Measurements from ENCODE around the gene NDUFS8.

DNA sequence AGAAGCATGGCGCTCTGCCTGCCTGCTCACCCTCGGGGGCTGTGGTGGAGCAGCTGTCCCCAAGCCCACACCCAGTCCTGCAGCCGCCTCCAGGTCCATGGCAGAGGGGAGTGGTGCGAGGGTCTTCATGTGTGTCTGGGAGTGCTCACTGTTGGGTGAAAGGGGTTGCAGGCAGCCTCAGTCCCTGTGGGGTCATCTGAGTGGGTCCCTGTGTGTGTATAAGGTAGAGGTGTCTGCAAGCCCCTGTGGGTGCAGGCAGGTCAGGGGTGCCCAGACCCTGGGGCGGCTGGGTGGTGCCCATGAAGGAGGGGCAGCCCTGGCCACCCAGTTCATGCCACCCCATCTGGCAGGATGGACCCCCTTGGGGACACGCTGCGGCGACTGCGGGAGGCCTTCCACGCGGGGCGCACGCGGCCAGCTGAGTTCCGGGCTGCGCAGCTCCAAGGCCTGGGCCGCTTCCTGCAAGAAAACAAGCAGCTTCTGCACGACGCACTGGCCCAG is 15.5 kb upstream of the NDUFS8 start:
- TF ChIP-seq EZH2phosphoT487 (IDR thresholded peaks at IDR 0.05; ENCODE audit: borderline replicate concordance, low read length) (no peak), CTCF (conservative IDR thresholded peaks at IDR 0.05; ENCODE audit: low read depth, low read length) (no peak), EZH2 (IDR thresholded peaks at IDR 0.05; ENCODE audit: low read length, unreplicated experiment) (no peak)

Measured in PC-3 (cell line).